ENCODE results near the gene ERRFI1.
A peak's percentile ranks its signal among the peaks of the same experiment; 100 is the strongest.

Gene ERRFI1

GRCh38 chr1:8006037-8006963 lies 19.8 kb downstream of the ERRFI1 start:
- DNase-seq (ENCODE audit: insufficient read length, low spot score) (no peak), FAIRE-seq (no peak)

- FAIRE-seq (peak; percentile 49), DNase-seq (ENCODE audit: insufficient read length, low spot score) (peak; percentile 75)
Observed at GRCh38 chr1:8004803-8005573, 21.1 kb downstream of the ERRFI1 start.

- no peak for DNase-seq (ENCODE audit: insufficient read length, low spot score)
- no peak for FAIRE-seq
Observed at GRCh38 chr1:8004113-8004802, 21.9 kb downstream of the ERRFI1 start.

GRCh38 chr1:8003438-8004112 lies 22.5 kb downstream of the ERRFI1 start:
- no peak for DNase-seq (ENCODE audit: insufficient read length, low spot score)
- FAIRE-seq: no peak

GRCh38 chr1:8002921-8003320 lies 23.2 kb downstream of the ERRFI1 start:
- no peak for DNase-seq (ENCODE audit: insufficient read length, low spot score)
- FAIRE-seq: no peak

- FAIRE-seq: no peak
- no peak for DNase-seq (ENCODE audit: insufficient read length, low spot score)
Observed at GRCh38 chr1:8002329-8002910, 23.7 kb downstream of the ERRFI1 start.

- FAIRE-seq (no peak), DNase-seq (ENCODE audit: insufficient read length, low spot score) (no peak)
Observed at GRCh38 chr1:7995437-7995836, 30.7 kb downstream of the ERRFI1 start.

GRCh38 chr1:7994827-7995226 lies 31.3 kb downstream of the ERRFI1 start:
- FAIRE-seq: no peak
- no peak for DNase-seq (ENCODE audit: insufficient read length, low spot score)

- no peak for DNase-seq (ENCODE audit: insufficient read length, low spot score)
- no peak for FAIRE-seq
Observed at GRCh38 chr1:7993593-7994479, 32.3 kb downstream of the ERRFI1 start.

- DNase-seq (ENCODE audit: insufficient read length, low spot score): no peak
- FAIRE-seq: no peak
Observed at GRCh38 chr1:7992885-7993284, 33.2 kb downstream of the ERRFI1 start.

GRCh38 chr1:7991504-7992440 lies 34.3 kb downstream of the ERRFI1 start:
- no peak for DNase-seq (ENCODE audit: insufficient read length, low spot score)
- FAIRE-seq: no peak

- DNase-seq (ENCODE audit: insufficient read length, low spot score) (no peak), FAIRE-seq (no peak)
Observed at GRCh38 chr1:7989762-7990428, 36.2 kb downstream of the ERRFI1 start.

GRCh38 chr1:7988576-7988975 lies 37.5 kb downstream of the ERRFI1 start:
- FAIRE-seq (no peak), DNase-seq (ENCODE audit: insufficient read length, low spot score) (no peak)

- no peak for DNase-seq (ENCODE audit: insufficient read length, low spot score)
- FAIRE-seq: no peak
Observed at GRCh38 chr1:7987528-7987927, 38.6 kb downstream of the ERRFI1 start.

- FAIRE-seq (no peak), DNase-seq (ENCODE audit: insufficient read length, low spot score) (no peak)
Observed at GRCh38 chr1:7985851-7986612, 40.1 kb downstream of the ERRFI1 start.

GRCh38 chr1:7984811-7985210 lies 41.3 kb downstream of the ERRFI1 start:
- DNase-seq (ENCODE audit: insufficient read length, low spot score) (no peak), FAIRE-seq (no peak)

All from HTR-8/SVneo (cell line).